K562 (cell line): Measurements from ENCODE around the gene DYNC1H1. TPM values are rescaled to one million over a fixed set of nuclear protein-coding genes. Genes with fewer than 3 reads are reported as not detected.

Source experiments
- C11orf30 ChIP-seq: fragments of 450-650 bp; IDR thresholded peaks from 2 replicates; pipeline ENCODE4 v1.6.1; 2016; ENCODE audit warnings: low read depth, mild to moderate bottlenecking
- CBX8 ChIP-seq: fragments of 200-600 bp; sonication (generic); IDR thresholded peaks from 2 replicates; pipeline ENCODE4 v1.6.1; 2012; ENCODE audit warnings: borderline replicate concordance, mixed run types, low read depth, mild to moderate bottlenecking, moderate library complexity, mixed read lengths, low read length, control low read depth, inconsistent platforms; ENCODE audit not compliant: poor library complexity, severe bottlenecking; ENCODE audit errors: extremely low read depth
- DACH1 ChIP-seq: fragments of 450-650 bp; IDR thresholded peaks from 2 replicates; pipeline ENCODE4 v1.6.1; 2018; ENCODE audit not compliant: partially characterized antibody
- DPF2 ChIP-seq: fragments of 450-650 bp; IDR thresholded peaks from 2 replicates; pipeline ENCODE4 v1.6.1; 2016
- E4F1 ChIP-seq: fragments of 250-450 bp; sonication (Bioruptor Pico); IDR thresholded peaks from 2 replicates; pipeline ENCODE4 v1.5.0; 2021; ENCODE audit warnings: mild to moderate bottlenecking, borderline replicate concordance
- EHMT2 ChIP-seq: fragments of 450-650 bp; IDR thresholded peaks from 2 replicates; pipeline ENCODE4 v1.6.1; 2018; ENCODE audit warnings: antibody characterized with exemption
- HDAC8 ChIP-seq: fragments of 450-650 bp; IDR thresholded peaks from 2 replicates; pipeline ENCODE4 v1.6.1; 2016; ENCODE audit warnings: mild to moderate bottlenecking, missing genetic modification characterization, moderate library complexity, missing compliant biosample characterization
- MAFK ChIP-seq: IDR thresholded peaks from 2 replicates; pipeline ENCODE4 v1.6.1; 2011; ENCODE audit warnings: low read length, improper control_type of control experiment
- MAZ ChIP-seq, 2 experiments: fragments of 450-650 bp in 1 of 2; sonication (generic) in 1 of 2; formaldehyde crosslinking; IDR thresholded peaks in 1 of 2; conservative IDR thresholded peaks in 1 of 2; 2 replicates each; pipeline versions ENCODE4 v1.4.0 to v1.5.0; 2020; ENCODE audit warnings: mild to moderate bottlenecking in 1 of 2, missing genetic modification reagents in 1 of 2
- NFATC3 ChIP-seq: fragments of 450-650 bp; IDR thresholded peaks from 2 replicates; pipeline ENCODE4 v1.6.1; 2017; ENCODE audit warnings: mild to moderate bottlenecking
- PKNOX1 ChIP-seq: fragments of 450-650 bp; IDR thresholded peaks from 2 replicates; pipeline ENCODE4 v1.6.1; 2016
- RAD21 ChIP-seq, 2 experiments: fragments of 250-450 bp in 1 of 2; fragments of 450-650 bp in 1 of 2; sonication (Bioruptor Pico) in 1 of 2; formaldehyde crosslinking in 1 of 2; IDR thresholded peaks in 1 of 2; conservative IDR thresholded peaks in 1 of 2; 2 replicates each; pipeline versions ENCODE4 v1.4.0 to v1.8.0; 2020 to 2022; ENCODE audit warnings: mild to moderate bottlenecking in 2 of 2, moderate library complexity in 1 of 2
- SMARCE1 ChIP-seq: fragments of 450-650 bp; IDR thresholded peaks from 2 replicates; pipeline ENCODE4 v1.7.1; 2016; ENCODE audit warnings: mild to moderate bottlenecking
- SNIP1 ChIP-seq: fragments of 450-650 bp; IDR thresholded peaks from 2 replicates; pipeline ENCODE4 v1.7.1; 2017; ENCODE audit warnings: low read depth, mild to moderate bottlenecking
- TEAD1 ChIP-seq, 2 experiments: fragments of 450-650 bp in 1 of 2; sonication (generic) in 1 of 2; formaldehyde crosslinking; IDR thresholded peaks; 2 replicates each; pipeline versions ENCODE4 v1.4.0 to v1.8.0; 2020 to 2022; ENCODE audit warnings: mild to moderate bottlenecking in 2 of 2, missing genetic modification reagents in 1 of 2
- TOE1 ChIP-seq, 2 experiments: fragments of 450-650 bp in 1 of 2; sonication (generic) in 1 of 2; formaldehyde crosslinking in 1 of 2; IDR thresholded peaks; 2 replicates each; pipeline versions ENCODE4 v1.7.1 to v1.8.0; 2016 to 2022; ENCODE audit warnings: borderline replicate concordance in 2 of 2, mild to moderate bottlenecking in 2 of 2, antibody characterized with exemption in 1 of 2, inconsistent platforms in 1 of 2, low read depth in 1 of 2, missing genetic modification reagents in 1 of 2, moderate library complexity in 1 of 2
- TRIM28 ChIP-seq: fragments of 450-650 bp; IDR thresholded peaks from 2 replicates; pipeline ENCODE4 v1.6.1; 2017
- ZKSCAN3 ChIP-seq: fragments of 250-450 bp; sonication (Bioruptor Pico); IDR thresholded peaks from 2 replicates; pipeline ENCODE4 v1.4.0; 2020
- ZNF316 ChIP-seq: fragments of 450-650 bp; IDR thresholded peaks from 2 replicates; pipeline ENCODE4 v1.6.1; 2016
- ZNF592 ChIP-seq: fragments of 450-650 bp; IDR thresholded peaks from 2 replicates; pipeline ENCODE4 v1.6.1; 2017; ENCODE audit warnings: antibody characterized with exemption, mild to moderate bottlenecking
- polyA plus RNA-seq, 8 experiments: library from polyadenylated mRNA; depleted of rRNA in 4 of 8; stranded (reverse) in 5 of 8; unstranded in 3 of 8; fragments of >200 nt; fragmentation: Nextera tagmentation in 2 of 8; fragmentation: Illumina TruSeq in 1 of 8; extraction: Ambion mirVana in 2 of 8; extraction: Trizol in 1 of 8; gene quantifications; 2 replicates each; pipeline versions ENCODE4 v1.2.1 to v1.2.3, GENCODE V29; 2011 to 2014; ENCODE audit warnings: inconsistent platforms in 1 of 8, missing spikeins in 1 of 8
- total RNA-seq, 7 experiments: library from RNA; depleted of rRNA in 6 of 7; stranded (reverse); fragments of >200 nt in 6 of 7; fragmentation: Illumina TruSeq in 2 of 7; extraction: Trizol in 2 of 7; gene quantifications; 2 replicates each; pipeline versions ENCODE4 v1.2.1 to v1.2.3, GENCODE V29; 2011 to 2021; ENCODE audit warnings: low replicate concordance in 1 of 7

Gene DYNC1H1
- total and polyA plus RNA-seq, 9 of the 15 experiments (the other 6 are each of a cell fraction or from before 2014, with no cell fraction given): 31.9 to 335 (median 115) TPM

- TF ChIP-seq ZNF592 (no peak; the same call in 1 of the 2 replicates), RAD21 (CRISPR knock-in tag; conservative IDR thresholded peaks at IDR 0.05 in 1 of 2, IDR thresholded peaks at IDR 0.05 in 1 of 2) (no peak), TRIM28 (no peak), NFATC3 (no peak), EHMT2 (no peak), MAZ (CRISPR knock-in tag; conservative IDR thresholded peaks at IDR 0.05 in 1 of 2, IDR thresholded peaks at IDR 0.05 in 1 of 2) (no peak), ZKSCAN3 (CRISPR knock-in tag) (no peak), PKNOX1 (peak; percentile 76), DACH1 (peak; percentile 40), E4F1 (no peak), MAFK (peak; percentile 42; the same call in 1 of the 2 replicates), TEAD1 (CRISPR knock-in tag; IDR thresholded peaks at IDR 0.05) (no peak), DPF2 (peak; percentile 88), CBX8 (no peak), SNIP1 (no peak), SMARCE1 (peak; percentile 85), HDAC8 (tag) (no peak), TOE1 (IDR thresholded peaks at IDR 0.05; ENCODE audit: borderline replicate concordance) (no peak), TOE1 (CRISPR knock-in tag; IDR thresholded peaks at IDR 0.05; ENCODE audit: borderline replicate concordance, low read depth) (no peak), ZNF316 (peak; percentile 37), C11orf30 (peak; percentile 56; the same call in 1 of the 2 replicates)
These were observed 131.0 kb downstream of the DYNC1H1 start (continued) for GRCh38 chr14:102095231-102095870.
